GM21529 (cell line): ENCODE data around the gene PPFIBP1.
"Not testable (repeated sequence)": the region's sequence is repeated elsewhere in the genome, so short reads cannot be mapped to it uniquely, and the experiment has no call there.

Source experiments
- ATAC-seq: cut with Tn5 transposase; IDR thresholded peaks from one replicate; pipeline ENCODE4 v1.9.1; 2021; ENCODE audit not compliant: unreplicated experiment

Gene PPFIBP1

DNA sequence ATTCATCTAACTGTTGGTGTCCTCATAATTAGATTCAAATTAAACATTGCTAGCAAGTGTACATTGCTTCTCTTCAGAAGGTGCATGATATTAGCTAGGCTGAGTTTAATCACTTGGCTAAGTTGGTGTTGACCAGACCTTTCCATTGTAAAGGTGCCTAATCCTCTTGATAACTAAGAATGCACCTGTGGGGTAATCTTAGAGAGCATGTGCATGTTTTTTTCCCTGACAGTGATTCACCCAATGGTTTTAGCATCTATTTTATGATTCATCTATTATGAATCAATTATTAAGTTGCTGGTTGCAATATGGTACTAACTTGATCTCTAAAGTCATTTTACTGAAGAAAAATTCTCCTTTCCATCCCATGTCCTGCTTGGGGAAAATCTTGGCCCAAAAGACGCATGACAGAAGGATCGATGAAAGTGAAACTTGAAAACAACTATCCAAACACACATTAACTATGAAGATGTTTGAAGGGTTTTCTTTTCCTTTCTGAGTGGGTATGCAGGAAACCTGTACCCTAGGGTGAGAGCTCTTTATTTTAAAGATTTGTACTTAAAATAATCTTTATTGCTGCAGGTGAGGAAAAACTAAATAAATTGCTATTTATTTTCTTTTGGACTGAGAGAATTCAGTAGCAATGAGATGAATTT is 64.2 kb downstream of the PPFIBP1 start:
- not testable (repeated sequence) for ATAC-seq

DNA sequence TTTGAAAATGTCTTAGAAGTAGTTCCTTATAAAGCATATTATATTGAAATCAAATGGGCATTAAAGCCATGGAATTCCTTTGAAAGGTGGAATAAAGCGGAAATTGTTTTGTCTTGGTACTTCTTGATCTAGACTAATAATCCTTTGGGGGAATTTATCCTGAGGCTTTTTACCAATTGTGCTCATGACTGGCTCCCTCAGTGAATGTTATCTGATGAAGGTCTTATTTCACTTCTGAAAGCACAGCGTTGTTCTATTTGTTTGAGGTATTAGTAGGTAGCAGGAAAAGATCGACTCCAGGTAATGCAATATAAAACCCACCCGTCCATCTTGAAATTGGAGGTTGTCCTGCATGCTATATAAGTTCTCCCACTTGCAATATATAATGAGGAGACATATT is 64.8 kb downstream of the PPFIBP1 start:
- no peak for ATAC-seq

DNA sequence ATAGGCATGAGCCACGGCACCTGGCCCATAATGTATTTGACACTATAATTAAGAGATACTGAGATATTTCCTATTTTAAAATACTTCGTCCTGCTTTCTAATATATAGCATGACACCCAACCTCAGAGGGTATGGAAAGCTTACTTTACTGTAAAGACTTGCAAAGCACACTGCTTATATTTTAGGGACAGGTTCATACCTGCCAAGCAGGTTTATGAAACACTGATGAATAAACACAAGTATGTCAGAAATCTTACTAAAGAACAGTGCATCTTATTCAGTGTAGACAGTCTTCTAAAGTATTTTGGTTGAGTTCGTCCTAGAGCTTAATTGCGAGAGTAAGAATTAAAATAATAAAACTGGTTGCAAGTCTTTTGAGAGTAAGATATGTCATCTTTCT is 65.4 kb downstream of the PPFIBP1 start:
- ATAC-seq: no peak

DNA sequence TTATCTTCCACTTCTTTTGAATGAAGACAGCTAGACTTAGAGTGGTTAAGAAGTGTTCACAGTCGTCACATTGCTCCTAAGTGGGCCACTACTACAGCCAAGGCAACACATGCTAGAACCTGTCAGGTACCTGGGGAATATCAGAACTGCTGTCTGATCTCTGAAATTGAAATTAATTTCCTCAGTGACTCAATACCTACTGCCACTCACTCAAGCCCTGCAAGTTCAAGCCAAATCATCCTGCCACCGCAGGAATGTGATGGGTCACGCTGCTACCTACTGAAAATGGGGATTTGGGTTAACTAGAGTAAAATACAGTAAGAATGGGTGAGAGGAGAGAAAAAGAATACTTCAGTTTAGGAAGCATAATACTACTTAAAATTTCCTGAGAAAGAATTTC is 67.7 kb downstream of the PPFIBP1 start:
- not testable (repeated sequence) for ATAC-seq

DNA sequence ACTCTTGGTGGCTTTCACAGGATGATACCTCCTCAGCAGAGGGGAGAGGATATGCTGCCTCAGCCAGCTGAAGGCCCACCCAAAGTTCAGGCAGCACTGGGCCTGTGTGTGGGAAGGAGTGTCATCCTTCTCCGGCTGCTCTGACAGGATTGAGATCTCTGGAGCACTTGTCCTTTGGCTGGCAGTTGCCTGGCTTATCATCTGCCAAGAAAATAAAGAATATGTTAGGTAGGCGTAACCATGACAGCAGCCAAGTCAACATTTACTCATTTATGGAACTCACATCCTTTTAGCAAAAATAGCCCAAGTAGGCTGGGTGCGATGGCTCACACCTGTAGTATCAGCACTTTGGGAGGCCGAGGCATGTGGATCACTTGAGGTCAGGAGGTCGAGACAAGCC is 68.5 kb downstream of the PPFIBP1 start:
- ATAC-seq: peak; percentile 66

DNA sequence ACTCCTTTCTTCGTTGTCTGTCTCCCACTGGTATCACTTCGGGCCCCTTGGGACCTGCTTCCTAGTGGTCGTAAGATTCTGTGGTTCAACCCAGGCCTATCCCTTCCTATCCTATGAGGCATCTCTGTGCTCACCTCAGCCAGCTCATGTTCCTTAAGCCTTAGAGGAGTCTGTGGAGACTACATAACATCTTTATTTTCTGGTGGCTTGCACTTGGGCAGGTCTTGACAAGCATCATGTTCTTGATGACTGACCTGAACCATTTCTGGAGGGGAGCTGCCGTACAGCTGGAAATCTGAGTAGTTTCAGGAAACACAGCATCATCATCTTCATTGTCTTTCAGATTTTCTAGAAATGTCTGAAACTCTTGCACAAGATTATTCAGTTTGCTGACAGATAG is 69.3 kb downstream of the PPFIBP1 start:
- no peak for ATAC-seq

DNA sequence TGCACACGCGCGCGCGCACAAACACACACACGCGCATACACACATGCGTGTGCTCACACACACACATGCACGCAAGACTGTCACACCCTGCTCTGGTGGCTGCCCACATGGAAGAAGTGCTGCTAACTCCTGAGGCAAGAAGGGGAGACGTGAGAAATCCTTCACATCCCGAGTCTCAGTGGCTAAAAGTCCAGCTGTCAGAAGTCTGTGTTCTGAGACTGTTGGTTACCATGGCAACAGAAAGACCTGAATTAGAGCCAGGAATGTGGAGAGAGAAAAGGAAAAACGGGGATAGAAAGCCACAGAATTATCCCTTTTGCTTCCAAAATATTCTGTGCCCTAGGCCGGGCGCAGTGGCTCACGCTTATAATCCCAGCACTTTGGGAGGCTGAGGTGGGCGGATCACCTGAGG is 71.2 kb downstream of the PPFIBP1 start:
- ATAC-seq: no peak

DNA sequence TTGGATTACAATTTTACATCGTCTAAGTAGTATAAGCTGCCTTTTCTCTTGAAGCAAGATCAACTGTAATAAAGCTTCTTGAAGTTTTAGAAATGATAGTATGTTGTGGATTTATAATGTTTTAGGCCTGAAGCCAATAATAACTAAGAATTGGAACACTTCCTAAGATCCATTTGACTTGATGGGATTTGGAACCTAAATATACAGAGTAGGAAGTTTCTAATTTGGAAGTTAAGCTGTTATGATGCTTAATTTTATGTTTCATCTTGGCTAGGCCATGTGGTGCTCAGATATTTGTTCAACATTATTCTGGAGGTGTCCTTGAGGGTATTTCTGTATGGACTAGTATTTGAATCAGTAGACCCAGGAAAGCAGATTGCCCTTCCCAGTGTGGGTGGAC is 74.9 kb downstream of the PPFIBP1 start:
- not testable (repeated sequence) for ATAC-seq

DNA sequence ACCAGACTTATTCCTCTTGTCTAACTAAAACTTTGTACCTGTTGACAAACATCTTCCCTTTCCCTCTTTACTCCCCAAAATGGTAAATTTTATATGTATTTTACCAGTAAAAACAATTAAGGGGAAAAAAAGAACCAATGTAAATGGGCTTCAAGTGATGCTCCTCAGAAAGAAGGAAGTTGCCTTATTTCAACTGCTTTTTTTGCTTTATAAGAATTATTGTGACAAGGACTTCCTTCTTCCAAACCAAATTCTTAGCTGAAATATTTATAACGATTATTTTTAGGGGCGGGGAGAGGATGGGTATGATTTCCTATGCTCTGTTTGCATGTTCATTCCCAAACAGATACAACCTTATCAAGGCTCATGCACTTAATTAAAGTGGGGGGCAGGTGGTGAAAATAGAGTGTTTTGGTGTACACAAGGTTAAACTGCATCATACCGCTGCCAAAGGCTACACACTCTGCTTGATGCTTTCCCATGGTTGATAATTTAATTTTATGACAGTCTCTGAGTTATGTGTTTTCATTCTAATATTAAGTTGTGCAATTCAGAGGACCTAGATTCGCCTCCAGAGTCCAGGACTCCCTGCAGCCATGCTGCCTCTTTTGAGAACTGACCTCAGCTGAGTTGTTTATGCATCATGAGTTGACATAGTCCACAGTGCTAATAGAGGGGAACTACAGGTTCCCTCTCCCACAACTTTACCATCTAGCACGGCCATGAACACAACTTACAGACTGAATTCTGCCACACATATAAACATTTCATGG is 77.2 kb downstream of the PPFIBP1 start:
- not testable (repeated sequence) for ATAC-seq

DNA sequence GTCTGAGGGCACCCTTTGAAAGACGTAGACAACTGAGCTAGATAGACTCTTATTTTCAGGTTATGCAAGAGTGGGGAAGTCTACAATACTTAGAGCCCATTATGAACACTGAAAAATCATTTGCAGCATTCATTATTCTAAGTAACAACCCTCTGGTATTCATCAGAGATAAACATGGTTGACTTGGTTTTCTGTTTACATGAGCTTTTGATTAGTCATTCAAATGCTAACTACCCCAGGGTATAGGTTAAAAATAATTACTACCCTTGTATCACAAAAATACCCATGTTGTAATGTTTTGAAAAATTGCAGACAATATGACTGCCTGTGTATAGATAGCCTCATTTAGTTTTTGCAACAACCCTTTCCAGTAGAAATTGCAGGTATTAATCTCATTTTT is 78.5 kb downstream of the PPFIBP1 start:
- no peak for ATAC-seq

DNA sequence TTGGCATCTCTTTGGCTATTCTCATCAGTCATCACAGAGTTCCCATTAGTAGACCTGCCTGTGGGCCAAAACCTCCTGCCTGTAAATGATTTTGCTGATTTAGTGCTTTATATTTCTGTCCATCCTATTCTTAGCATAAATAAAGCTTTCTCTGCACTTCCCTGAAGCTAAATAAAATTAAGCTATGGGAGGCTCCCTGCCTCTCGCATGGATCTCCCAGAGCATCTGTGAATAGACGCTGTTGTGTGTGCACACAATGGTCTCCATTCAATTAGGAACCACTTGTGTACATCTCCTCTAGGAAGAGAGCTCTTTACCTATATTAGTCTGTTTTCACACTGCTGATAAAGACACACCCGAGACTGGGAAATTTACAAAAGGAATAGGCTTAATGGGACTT is 80.4 kb downstream of the PPFIBP1 start:
- no peak for ATAC-seq

DNA sequence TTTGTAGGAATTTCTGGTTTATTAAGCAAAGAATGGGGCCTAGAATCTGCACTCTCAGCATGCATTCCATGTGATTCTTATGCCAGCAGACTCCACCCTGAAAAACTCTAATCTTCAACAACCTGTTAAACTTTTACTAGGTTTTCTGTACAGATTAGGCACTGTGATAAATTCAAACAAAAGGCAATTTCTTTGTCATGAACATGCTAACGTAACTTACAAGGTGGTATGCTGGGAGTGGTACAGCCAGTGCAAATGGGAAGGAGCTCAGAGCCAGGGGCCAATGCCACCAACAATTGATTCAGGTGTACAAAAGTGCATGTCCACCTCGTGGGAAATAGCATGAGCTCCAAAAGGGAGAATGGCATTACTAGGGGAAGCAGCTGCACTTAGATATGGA is 83.0 kb downstream of the PPFIBP1 start:
- no peak for ATAC-seq

DNA sequence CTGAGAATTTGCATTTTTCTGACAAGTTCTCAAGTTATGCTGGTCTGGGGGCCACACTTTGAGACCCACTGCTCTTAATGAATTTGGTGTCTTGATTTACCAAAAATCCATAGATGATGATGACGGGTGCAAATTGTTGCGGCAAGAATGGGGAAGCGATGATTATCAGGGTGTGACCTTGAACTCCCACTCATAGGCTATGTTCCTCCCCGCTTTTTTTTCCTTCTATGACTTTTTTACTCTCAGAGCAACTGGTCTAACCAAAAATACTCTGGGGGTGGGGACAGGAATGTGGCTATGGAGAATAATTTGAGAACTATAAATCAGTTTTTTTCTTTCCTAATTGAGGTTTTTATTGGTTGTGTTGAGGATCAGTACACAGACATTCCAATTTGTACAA is 83.6 kb downstream of the PPFIBP1 start:
- ATAC-seq: no peak

DNA sequence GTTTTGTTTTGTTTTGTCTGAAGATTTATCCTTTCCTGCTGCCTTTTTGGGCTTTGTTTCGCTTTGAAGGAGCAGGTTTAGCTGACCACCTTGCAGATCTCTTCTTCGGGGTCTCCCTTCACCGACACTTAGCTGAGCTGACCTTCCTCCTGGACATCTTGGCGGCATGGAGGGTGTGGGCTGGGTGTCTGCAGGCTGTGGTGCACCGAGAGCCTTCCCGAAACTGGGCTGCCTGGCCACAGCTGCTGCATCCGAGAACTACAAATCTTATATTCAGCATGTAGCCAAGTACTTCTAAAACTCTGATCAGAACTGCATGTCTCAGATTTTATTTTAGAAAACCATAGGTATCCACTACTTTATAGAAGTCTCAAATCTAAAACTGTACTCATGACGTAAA is 84.9 kb downstream of the PPFIBP1 start:
- no peak for ATAC-seq

DNA sequence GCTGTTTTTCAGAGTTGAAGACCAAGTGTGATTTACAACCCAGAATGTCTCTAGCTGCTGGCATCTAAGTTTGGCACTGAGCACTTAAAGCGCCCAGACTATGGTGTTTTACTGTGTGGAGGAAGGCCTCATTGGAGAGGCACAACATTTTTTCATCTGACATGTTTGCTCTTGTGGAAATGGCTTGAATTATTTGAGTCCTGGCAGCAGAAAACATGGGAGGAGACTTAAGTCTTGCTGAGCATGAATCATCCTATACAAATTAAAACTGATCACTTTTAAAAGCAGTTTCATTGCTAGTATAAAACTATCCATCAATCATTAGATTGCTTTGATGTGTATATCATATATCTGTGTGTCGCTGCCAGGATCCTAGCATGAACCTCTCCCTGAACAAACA is 86.4 kb downstream of the PPFIBP1 start:
- ATAC-seq: no peak

DNA sequence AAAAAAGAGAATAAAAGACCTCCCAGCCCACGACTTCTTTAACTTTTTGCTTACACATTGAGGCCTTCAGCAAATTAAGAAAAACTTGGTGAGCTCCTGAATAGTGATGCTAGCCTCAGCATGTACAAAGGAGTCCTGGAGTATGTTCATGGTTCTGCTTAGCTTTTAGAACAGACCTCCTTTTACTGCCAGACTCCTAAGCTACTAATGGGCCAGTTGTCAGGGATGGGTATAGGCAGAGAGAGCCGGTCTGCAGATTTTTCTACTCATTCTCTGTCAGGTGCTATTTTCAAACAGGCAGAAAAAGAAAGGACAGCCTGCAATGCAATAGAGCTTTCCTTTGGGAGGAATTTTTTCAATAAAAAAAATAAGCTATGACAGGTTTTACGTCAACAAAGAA is 90.4 kb downstream of the PPFIBP1 start:
- no peak for ATAC-seq

DNA sequence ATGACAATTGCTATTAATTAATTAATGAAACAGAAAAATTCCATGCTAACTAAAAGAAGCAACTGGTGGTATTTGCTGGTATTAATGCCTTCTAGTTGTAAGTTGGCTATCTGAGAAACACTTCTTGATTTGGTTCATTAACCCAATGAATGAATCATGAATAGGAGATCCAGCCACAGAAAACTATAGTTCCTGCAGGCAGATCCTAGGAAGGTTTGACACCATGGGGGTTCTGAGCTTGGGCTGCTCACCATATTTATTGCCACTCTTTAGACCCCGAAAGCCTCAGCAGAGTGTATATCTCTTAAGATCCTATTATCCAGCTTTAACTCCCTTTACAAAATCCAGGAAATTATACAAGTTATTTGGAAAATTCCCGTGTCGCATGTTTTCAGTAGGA is 90.9 kb downstream of the PPFIBP1 start:
- ATAC-seq: no peak

DNA sequence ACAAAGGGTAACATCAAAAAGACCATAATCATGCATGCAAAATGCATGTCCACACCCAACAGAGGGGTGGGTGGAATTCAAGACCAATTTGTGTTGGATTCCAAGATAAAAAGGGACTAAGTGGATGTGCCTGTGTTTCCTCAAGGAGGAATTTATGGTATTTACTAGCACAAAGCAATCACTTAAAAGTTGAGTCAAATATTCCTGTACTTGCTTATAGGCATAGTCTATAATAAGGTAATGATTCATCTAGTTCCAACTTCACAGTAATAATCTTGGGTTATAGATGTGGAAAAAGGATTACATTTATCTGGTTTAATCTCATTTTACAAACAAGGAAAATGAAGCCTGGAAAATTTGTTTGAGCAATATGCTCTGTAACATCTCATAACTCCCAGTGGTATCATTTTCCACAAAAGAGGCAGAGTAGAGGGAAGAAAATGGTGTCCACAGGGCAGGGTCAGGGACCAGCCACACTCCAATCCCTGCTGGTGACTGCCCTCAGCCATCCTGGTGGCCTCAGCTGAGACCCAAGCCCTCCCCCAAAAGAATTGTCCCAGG is 91.4 kb downstream of the PPFIBP1 start:
- no peak for ATAC-seq

DNA sequence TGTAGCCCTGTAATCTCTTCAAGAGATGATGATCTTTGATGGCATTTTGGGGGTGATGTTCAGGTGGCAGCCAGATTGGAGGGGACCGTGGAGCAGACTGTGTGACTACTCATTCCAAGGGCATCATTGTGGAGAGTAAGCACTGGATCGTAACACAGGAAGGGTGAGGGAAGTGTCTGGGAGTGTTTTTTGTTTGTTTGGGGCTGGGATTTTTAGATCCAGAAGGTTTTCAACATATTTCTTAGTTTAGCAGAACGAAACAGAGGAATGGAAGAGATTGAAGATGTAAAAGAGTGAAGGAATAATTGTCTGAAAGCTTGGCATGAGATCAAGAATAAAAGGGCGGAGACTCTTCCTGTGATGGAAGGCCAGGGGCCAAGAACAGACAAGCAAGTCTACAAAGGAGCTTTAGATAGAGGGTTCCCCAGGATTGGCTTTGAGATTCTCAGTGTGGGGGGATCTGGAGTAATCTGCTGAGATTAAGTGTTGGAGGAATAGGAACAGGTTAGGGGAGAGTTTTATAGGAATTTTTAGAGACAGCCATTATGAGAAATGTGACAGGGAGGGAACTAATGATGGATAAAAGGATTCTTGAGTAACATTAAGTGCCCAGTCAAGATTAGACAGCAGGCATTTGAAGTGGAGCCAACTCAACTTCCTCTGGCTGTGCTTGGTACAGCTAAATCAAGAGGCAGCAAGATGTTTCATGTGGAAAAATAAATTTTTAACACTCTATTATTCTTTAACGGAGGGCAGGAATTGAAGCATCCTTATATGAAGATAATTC is 92.5 kb downstream of the PPFIBP1 start:
- no peak for ATAC-seq

DNA sequence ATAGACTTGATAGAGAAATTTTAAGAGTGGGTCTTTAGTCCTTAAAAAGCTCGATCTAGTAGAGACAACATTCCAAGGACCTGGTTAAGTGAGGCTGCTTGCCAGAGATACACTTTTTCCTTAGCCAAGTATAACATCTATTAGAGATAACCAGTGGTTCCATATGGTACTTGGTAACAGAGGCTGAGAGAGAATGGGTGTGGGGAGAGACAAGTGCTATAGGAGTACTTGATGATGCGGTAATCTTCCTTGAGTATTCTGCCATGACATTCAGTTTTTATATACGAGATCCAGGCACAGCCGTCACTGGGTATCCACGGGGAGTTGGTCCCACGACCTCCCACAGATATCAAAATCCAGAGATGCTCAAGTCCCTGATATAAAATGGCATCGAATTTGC is 94.8 kb downstream of the PPFIBP1 start:
- ATAC-seq: no peak

DNA sequence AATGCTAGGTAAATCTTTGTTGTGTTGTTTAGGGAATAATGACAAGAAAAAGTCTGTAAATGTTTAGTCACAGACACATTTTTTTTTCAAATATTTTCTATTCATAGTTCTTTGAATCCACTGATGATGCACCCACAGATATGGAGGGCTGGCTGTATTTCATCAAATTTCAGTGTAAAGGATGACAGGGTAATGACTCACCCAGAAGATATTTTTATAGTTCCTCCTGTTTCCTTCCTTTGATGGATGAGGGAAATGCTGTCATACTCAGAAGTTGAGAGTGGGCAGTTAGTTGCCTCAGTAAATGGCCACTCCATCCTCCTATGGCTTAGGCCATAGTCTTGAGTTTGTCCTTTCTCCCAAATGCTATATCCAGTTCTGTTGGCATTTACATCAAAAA is 95.3 kb downstream of the PPFIBP1 start:
- no peak for ATAC-seq

DNA sequence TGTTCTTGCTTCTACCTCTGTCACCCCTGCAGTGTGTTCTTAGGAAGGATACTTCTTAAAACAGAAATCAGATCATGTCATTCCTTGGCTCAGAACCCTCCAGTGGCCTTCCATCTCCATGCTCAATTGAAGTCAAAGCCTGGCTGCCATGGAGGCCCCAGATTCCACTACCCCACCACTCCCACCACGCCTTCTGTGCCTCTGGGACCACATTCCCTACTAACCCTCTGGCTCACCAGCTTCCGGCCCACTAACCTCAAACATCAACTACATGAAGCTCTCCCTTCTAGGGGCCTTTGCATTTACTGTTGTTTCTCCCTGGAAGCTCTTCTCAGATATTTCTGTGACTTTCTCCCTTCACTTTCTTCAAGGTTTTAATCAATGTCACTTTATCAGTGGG is 96.1 kb downstream of the PPFIBP1 start:
- ATAC-seq: no peak
